Melanocyte of skin (primary cell): ENCODE results near the gene FLG. TPM values are rescaled to one million over a fixed set of nuclear protein-coding genes. Genes with fewer than 3 reads are reported as not detected.

Experiments
- total RNA-seq, 2 donors: library from RNA; depleted of rRNA; stranded (reverse); fragments of >200 nt; gene quantifications; 2 replicates each; pipeline ENCODE4 v1.2.3, GENCODE V29; 2012

FLG gene
- total RNA-seq = not detected

GRCh38 chr1:152325111-152325510 lies at the start of gene FLG:
TSS of gene FLG (minus strand) at chr1:152325239. CDS start at chr1:152315456, 9,783 bp downstream.

DNA sequence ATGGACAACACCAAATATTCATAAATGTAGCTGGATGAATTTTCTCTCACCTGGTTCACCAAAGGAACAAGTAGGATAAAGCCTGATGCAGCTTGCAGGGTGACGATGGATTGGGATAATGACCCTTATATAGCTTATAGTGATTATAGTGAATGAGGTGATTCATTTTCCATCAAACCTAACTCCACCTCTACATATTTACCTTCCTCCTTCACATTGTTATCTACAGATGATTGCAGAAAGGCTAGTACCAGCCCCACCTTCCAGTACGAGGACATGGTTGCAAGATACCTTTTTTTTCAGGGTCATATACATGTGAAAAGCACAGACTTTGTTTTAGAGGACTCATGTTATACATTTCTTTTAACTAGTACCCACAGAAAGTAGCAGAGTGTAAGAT lies 34.9 kb upstream of the FLG start, which contains the start of gene FLG2:
Gene FLG2, minus strand, starts transcription at position 101 of the 400 bp plus-strand sequence. CDS start 1,122 bp downstream, outside the sequence.

Other genes starting within 250 kb of the FLG start
- not detected for gene TCHHL1, start 236.2 kb downstream of the FLG start, total RNA-seq
- gene TCHH, start 209.8 kb downstream of the FLG start, total RNA-seq = not detected
- not detected for gene RPTN, start 166.0 kb downstream of the FLG start, total RNA-seq
- not detected for gene HRNR, start 101.0 kb downstream of the FLG start, total RNA-seq
- gene FLG2, start 34.8 kb upstream of the FLG start, total RNA-seq = not detected
- gene CRNN, start 89.0 kb upstream of the FLG start, total RNA-seq = not detected
- not detected for gene LCE5A, start 185.6 kb upstream of the FLG start, total RNA-seq
- not detected for gene CRCT1, start 189.2 kb upstream of the FLG start, total RNA-seq
- gene LCE3E, start 241.5 kb upstream of the FLG start, total RNA-seq = not detected